ENCODE results near the gene RNF26. TPM values are rescaled to one million over a fixed set of nuclear protein-coding genes. Genes with fewer than 3 reads are reported as not detected.

The RNF26 gene
- total and polyA plus RNA-seq, 2 donors (not counting 3 experiments of a cell fraction or from before 2014, with no cell fraction given), result 40.1 to 43.8 TPM

GRCh38 chr11:119338965-119339588 is 4.8 kb downstream of the RNF26 start:
- POLR2A ChIA-PET, result interaction anchor here (0.8 to 2.3 kb wide), 4 partner anchors 22 to 245 kb away, joined by 3 to 18 read pairs (median 14); partner anchors contain the start of gene MCAM
- peaks cover 23% of the 10 kb centered on the region for H3K79me2 ChIP-seq (ENCODE audit: control insufficient read depth, insufficient read depth, low read length)
- dilution Hi-C loops (cut with MboI; ENCODE audit: extremely low pct_ligation_motif_present, low sequenced_read_pairs), result no loop called here
- H3K9ac ChIP-seq (replicated peaks; ENCODE audit: extremely low read depth, insufficient read depth, low read length), result peak overlapping the region; percentile 75
- no peak overlapping the region for H3K27ac ChIP-seq (ENCODE audit: insufficient read depth, low read depth, low read length)
- H3K4me1 ChIP-seq (ENCODE audit: control insufficient read depth, extremely low read depth, insufficient read depth, low read length), result peaks cover 40% of the 10 kb centered on the region
- FAIRE-seq, result peak; percentile 47
- H3K27me3 ChIP-seq (ENCODE audit: control insufficient read depth in 2 of 2, insufficient read depth in 2 of 2, low read length in 2 of 2), result no peaks in the 10 kb centered on the region
- H2AFZ ChIP-seq (ENCODE audit: low read depth, low read length), result no peak overlapping the region
- H3K36me3 ChIP-seq (ENCODE audit: control insufficient read depth in 2 of 2, extremely low read depth in 1 of 2, insufficient read depth in 2 of 2, low read length in 2 of 2), result peaks cover 0 to 2% of the 10 kb centered on the region in 2 experiments
- peak overlapping the region in 2 of 3 experiments; percentile 41 to 90 for H3K4me3 ChIP-seq (replicated peaks in 1 of 3; ENCODE audit: insufficient read depth in 1 of 3, low read depth in 1 of 3, low read length in 3 of 3)
- CTCF ChIA-PET, result interaction anchor here (0.6 to 6.3 kb wide), 37 partner anchors 12 to 390 kb away, joined by 3 to 301 read pairs (median 6); partner anchors contain the start of genes CBL, CENATAC, DPAGT1 and HINFP
- intact Hi-C loops (cut with micrococcal nuclease), result loop anchor here (1.0 to 2.0 kb wide), 5 partner anchors 18 to 274 kb away; partner anchors contain the start of gene CBL
- H4K20me1 ChIP-seq (replicated peaks; ENCODE audit: control insufficient read depth, extremely low read depth, insufficient read depth, low read length), result no peaks in the 10 kb centered on the region
- no peaks in the 10 kb centered on the region for H3K9me3 ChIP-seq (replicated peaks; ENCODE audit: control insufficient read depth, insufficient read depth, low read length)
- peak; percentile 49 for DNase-seq (ENCODE audit: low read depth, low spot score)
- BruUV-seq (replicated peaks), result TSS peak; percentile 75
- no peaks in the 10 kb centered on the region for H3K9me1 ChIP-seq (replicated peaks; ENCODE audit: control insufficient read depth, extremely low read depth, insufficient read depth, low read length)
- peak overlapping the region; percentile 64 for H3K4me2 ChIP-seq (ENCODE audit: insufficient read depth, low read length)
- no peak for TF ChIP-seq FOS (IDR thresholded peaks at IDR 0.05; ENCODE audit: borderline replicate concordance, insufficient read depth, low read length)
- TF ChIP-seq POLR2AphosphoS5 (IDR thresholded peaks at IDR 0.05; ENCODE audit: insufficient read depth, low read depth, low read length), result no peak
- TF ChIP-seq GATA2 (IDR thresholded peaks at IDR 0.05; ENCODE audit: insufficient read depth, insufficient read length, low read depth, low read length), result no peak
- no peak for TF ChIP-seq MYC (IDR thresholded peaks at IDR 0.05; ENCODE audit: low read depth, low read length)

DNA sequence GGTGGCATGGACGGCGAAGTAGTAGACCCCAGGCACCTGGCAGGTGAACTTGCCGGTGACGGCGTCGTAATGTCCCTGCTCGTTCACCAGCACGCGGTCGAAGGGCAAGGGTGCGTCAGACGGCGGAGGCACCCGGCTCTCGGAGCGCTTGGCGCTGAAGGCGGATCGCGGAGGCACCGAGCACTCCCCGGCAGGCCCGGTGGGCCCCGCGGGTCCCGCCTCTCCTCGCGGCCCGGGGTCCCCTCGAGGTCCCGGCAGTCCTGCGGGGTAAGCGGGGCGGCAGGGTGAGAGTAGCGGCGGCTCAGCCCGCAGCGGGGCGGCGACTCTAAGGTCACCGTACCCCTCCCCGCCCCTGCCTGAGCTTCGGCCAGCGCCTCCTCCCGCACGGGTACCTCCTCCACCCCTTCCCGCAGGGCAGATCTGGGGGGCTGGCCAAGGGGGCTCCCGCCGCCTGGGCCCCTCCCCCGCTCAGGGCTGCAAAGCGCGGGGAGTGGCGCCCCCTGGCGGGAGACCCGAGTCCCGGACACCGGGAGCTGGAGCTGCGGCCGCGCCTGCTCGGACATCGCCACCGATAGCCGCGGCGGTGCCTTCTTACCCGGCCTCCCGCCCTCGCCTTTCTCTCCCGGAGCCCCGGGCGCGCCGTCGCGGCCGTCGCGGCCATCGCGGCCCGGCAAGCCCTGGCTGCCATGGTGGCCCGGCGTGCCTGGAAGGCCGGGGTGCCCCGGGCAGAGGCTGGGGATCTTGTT is 5.4 kb downstream of the RNF26 start:
- CTCF ChIA-PET, result interaction anchor here (0.6 to 6.3 kb wide), 28 partner anchors 8 to 721 kb away, joined by 3 to 301 read pairs (median 7); partner anchors contain the start of genes ABCG4, CBL, CENATAC and DPAGT1

More for the DNA sequence above, 5.4 kb downstream of the RNF26 start:
- BruUV-seq (replicated peaks), result no TSS peak
- FAIRE-seq, result peak; percentile 43
- Histone ChIP-seq H3K36me3 (ENCODE audit: control insufficient read depth in 2 of 2, extremely low read depth in 1 of 2, insufficient read depth in 2 of 2, low read length in 2 of 2) (peaks cover 0 to 2% of the 10 kb centered on the region in 2 experiments), H3K27me3 (ENCODE audit: control insufficient read depth in 2 of 2, insufficient read depth in 2 of 2, low read length in 2 of 2) (no peaks in the 10 kb centered on the region), H3K9me3 (replicated peaks; ENCODE audit: control insufficient read depth, insufficient read depth, low read length) (no peaks in the 10 kb centered on the region), H3K9ac (replicated peaks; ENCODE audit: extremely low read depth, insufficient read depth, low read length) (peak overlapping the region; percentile 75), H3K9me1 (replicated peaks; ENCODE audit: control insufficient read depth, extremely low read depth, insufficient read depth, low read length) (no peaks in the 10 kb centered on the region), H4K20me1 (replicated peaks; ENCODE audit: control insufficient read depth, extremely low read depth, insufficient read depth, low read length) (no peaks in the 10 kb centered on the region), H3K4me1 (ENCODE audit: control insufficient read depth, extremely low read depth, insufficient read depth, low read length) (peaks cover 39% of the 10 kb centered on the region), H2AFZ (ENCODE audit: low read depth, low read length) (no peak overlapping the region), H3K79me2 (ENCODE audit: control insufficient read depth, insufficient read depth, low read length) (peaks cover 21% of the 10 kb centered on the region), H3K4me3 (replicated peaks in 1 of 3; ENCODE audit: insufficient read depth in 1 of 3, low read depth in 1 of 3, low read length in 3 of 3) (peak overlapping the region; percentile 41 to 90 (median 65)), H3K27ac (ENCODE audit: insufficient read depth, low read depth, low read length) (peak overlapping the region; percentile 67), H3K4me2 (ENCODE audit: insufficient read depth, low read length) (peak overlapping the region; percentile 64)
- DNase-seq (ENCODE audit: low read depth, low spot score), result peak; percentile 71
- POLR2A ChIA-PET, result interaction anchor here (1.6 kb wide), 1 partner anchor 21 kb away, joined by 10 read pairs; no protein-coding TSS in a partner anchor
- dilution Hi-C loops (cut with MboI; ENCODE audit: extremely low pct_ligation_motif_present, low sequenced_read_pairs), result no loop called here
- TF ChIP-seq JUN (IDR thresholded peaks at IDR 0.05; ENCODE audit: borderline replicate concordance, insufficient read depth, insufficient read length, low read depth) (no peak), MAX (IDR thresholded peaks at IDR 0.05; ENCODE audit: insufficient read depth, insufficient read length) (peak; percentile 32), MYC (IDR thresholded peaks at IDR 0.05; ENCODE audit: low read depth, low read length) (no peak), POLR2AphosphoS5 (IDR thresholded peaks at IDR 0.05; ENCODE audit: insufficient read depth, low read depth, low read length) (peak; percentile 60), POLR2A (IDR thresholded peaks at IDR 0.05; ENCODE audit: low read depth, low read length) (no peak), FOS (IDR thresholded peaks at IDR 0.05; ENCODE audit: borderline replicate concordance, insufficient read depth, low read length) (no peak), EZH2 (IDR thresholded peaks at IDR 0.05; ENCODE audit: borderline replicate concordance, low read depth, low read length, severe bottlenecking) (no peak), GATA2 (IDR thresholded peaks at IDR 0.05; ENCODE audit: insufficient read depth, insufficient read length, low read depth, low read length) (no peak)
- TF ChIP-seq, protein P1, sequence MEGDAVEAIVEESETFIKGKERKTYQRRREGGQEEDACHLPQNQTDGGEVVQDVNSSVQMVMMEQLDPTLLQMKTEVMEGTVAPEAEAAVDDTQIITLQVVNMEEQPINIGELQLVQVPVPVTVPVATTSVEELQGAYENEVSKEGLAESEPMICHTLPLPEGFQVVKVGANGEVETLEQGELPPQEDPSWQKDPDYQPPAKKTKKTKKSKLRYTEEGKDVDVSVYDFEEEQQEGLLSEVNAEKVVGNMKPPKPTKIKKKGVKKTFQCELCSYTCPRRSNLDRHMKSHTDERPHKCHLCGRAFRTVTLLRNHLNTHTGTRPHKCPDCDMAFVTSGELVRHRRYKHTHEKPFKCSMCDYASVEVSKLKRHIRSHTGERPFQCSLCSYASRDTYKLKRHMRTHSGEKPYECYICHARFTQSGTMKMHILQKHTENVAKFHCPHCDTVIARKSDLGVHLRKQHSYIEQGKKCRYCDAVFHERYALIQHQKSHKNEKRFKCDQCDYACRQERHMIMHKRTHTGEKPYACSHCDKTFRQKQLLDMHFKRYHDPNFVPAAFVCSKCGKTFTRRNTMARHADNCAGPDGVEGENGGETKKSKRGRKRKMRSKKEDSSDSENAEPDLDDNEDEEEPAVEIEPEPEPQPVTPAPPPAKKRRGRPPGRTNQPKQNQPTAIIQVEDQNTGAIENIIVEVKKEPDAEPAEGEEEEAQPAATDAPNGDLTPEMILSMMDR (IDR thresholded peaks at IDR 0.05; ENCODE audit: extremely low read depth in 1 of 2, insufficient read depth in 1 of 2, low read depth in 1 of 2, low read length in 2 of 2), result peak; percentile 90 to 94
- intact Hi-C loops (cut with micrococcal nuclease), result loop anchor here (1.0 to 2.0 kb wide), 6 partner anchors 17 to 275 kb away; a partner anchor contains a TSS
